GM21381 (cell line): Measurements from ENCODE around the gene TRIP12.
"Not testable (repeated sequence)": the region's sequence is repeated elsewhere in the genome, so short reads cannot be mapped to it uniquely, and the experiment has no call there.

Source experiments
- ATAC-seq: cut with Tn5 transposase; IDR thresholded peaks from one replicate; pipeline ENCODE4 v1.9.1; 2021; ENCODE audit warnings: mild to moderate bottlenecking, moderate library complexity; ENCODE audit not compliant: unreplicated experiment

The TRIP12 gene

GRCh38 chr2:229879191-229879950, 42.4 kb downstream of the TRIP12 start:
- no peak for ATAC-seq

GRCh38 chr2:229875549-229875948, 46.3 kb downstream of the TRIP12 start:
- no peak for ATAC-seq

- no peak for ATAC-seq
Observed at GRCh38 chr2:229874647-229875046, 47.2 kb downstream of the TRIP12 start.

- peak; percentile 89 for ATAC-seq
Observed at GRCh38 chr2:229873123-229873581, 48.7 kb downstream of the TRIP12 start.

- ATAC-seq: no peak
Observed at GRCh38 chr2:229870903-229871656, 50.7 kb downstream of the TRIP12 start.

- no peak for ATAC-seq
Observed at GRCh38 chr2:229869226-229869625, 52.6 kb downstream of the TRIP12 start.

GRCh38 chr2:229868794-229869193, 53.0 kb downstream of the TRIP12 start:
- ATAC-seq: no peak

GRCh38 chr2:229865033-229865432, 56.8 kb downstream of the TRIP12 start:
- no peak for ATAC-seq

- no peak for ATAC-seq
Observed at GRCh38 chr2:229861431-229861830, 60.4 kb downstream of the TRIP12 start.

GRCh38 chr2:229860334-229860733, 61.5 kb downstream of the TRIP12 start:
- ATAC-seq: no peak

GRCh38 chr2:229858351-229858750, 63.5 kb downstream of the TRIP12 start:
- ATAC-seq: no peak

- no peak for ATAC-seq
Observed at GRCh38 chr2:229857634-229858033, 64.2 kb downstream of the TRIP12 start.

GRCh38 chr2:229856413-229856812, 65.4 kb downstream of the TRIP12 start:
- ATAC-seq: peak; percentile 82

- no peak for ATAC-seq
Observed at GRCh38 chr2:229855116-229855515, 66.7 kb downstream of the TRIP12 start.

GRCh38 chr2:229852565-229852964, 69.2 kb downstream of the TRIP12 start:
- ATAC-seq: peak; percentile 65

GRCh38 chr2:229851870-229852269, 69.9 kb downstream of the TRIP12 start:
- ATAC-seq: no peak

- not testable (repeated sequence) for ATAC-seq
Observed at GRCh38 chr2:229850355-229851275, 71.2 kb downstream of the TRIP12 start.

- no peak for ATAC-seq
Observed at GRCh38 chr2:229849073-229849472, 72.7 kb downstream of the TRIP12 start.

- ATAC-seq: no peak
Observed at GRCh38 chr2:229843613-229844012, 78.2 kb downstream of the TRIP12 start.

GRCh38 chr2:229838729-229839128, 83.1 kb downstream of the TRIP12 start:
- ATAC-seq: no peak

GRCh38 chr2:229836847-229837246, 85.0 kb downstream of the TRIP12 start:
- no peak for ATAC-seq
